ENCODE measurements around the gene RGL3. TPM values are rescaled to one million over a fixed set of nuclear protein-coding genes. Genes with fewer than 3 reads are reported as not detected.
A peak's percentile ranks its signal among the peaks of the same experiment; 100 is the strongest.
"Not testable (repeated sequence)": the region's sequence is repeated elsewhere in the genome, so short reads cannot be mapped to it uniquely, and the experiment has no call there.

The RGL3 gene
- total RNA-seq, 1 donor from 2014 or later = 63.2 TPM

GRCh38 chr19:11461453-11461852 is 42.3 kb upstream of the RGL3 start:
- H3K4me1 ChIP-seq = no peaks in the 10 kb centered on the region
- H3K4me3 ChIP-seq = no peak overlapping the region
- intact Hi-C loops (cut with DNase I) = no loop called here
- H3K27me3 ChIP-seq = no peaks in the 10 kb centered on the region
- no peak for TF ChIP-seq CTCF (IDR thresholded peaks at IDR 0.05)
- H3K27ac ChIP-seq = no peak overlapping the region
- H3K36me3 ChIP-seq = no peaks in the 10 kb centered on the region
- DNase-seq (ENCODE audit: low spot score in 2 of 2) = no peak
- no peaks in the 10 kb centered on the region for H3K9me3 ChIP-seq

- DNase-seq (ENCODE audit: low spot score in 2 of 2) = no peak
- TF ChIP-seq CTCF (IDR thresholded peaks at IDR 0.05) = peak in 1 of 3 experiments; percentile 8
- no peak overlapping the region for H3K4me3 ChIP-seq
- no peaks in the 10 kb centered on the region for H3K36me3 ChIP-seq
- no peaks in the 10 kb centered on the region for H3K4me1 ChIP-seq
- H3K27ac ChIP-seq = no peak overlapping the region
- no peaks in the 10 kb centered on the region for H3K9me3 ChIP-seq
- intact Hi-C loops (cut with DNase I) = no loop called here
- H3K27me3 ChIP-seq = no peaks in the 10 kb centered on the region
These were observed 41.1 kb upstream of the RGL3 start for GRCh38 chr19:11460207-11460606.

- H3K27me3 ChIP-seq; H3K4me1 ChIP-seq; DNase-seq (ENCODE audit: low spot score in 2 of 2); H3K36me3 ChIP-seq; intact Hi-C loops (cut with DNase I); H3K9me3 ChIP-seq; H3K4me3 ChIP-seq; H3K27ac ChIP-seq: not testable (repeated sequence)
These were observed 39.8 kb upstream of the RGL3 start for GRCh38 chr19:11458912-11459311.

DNA sequence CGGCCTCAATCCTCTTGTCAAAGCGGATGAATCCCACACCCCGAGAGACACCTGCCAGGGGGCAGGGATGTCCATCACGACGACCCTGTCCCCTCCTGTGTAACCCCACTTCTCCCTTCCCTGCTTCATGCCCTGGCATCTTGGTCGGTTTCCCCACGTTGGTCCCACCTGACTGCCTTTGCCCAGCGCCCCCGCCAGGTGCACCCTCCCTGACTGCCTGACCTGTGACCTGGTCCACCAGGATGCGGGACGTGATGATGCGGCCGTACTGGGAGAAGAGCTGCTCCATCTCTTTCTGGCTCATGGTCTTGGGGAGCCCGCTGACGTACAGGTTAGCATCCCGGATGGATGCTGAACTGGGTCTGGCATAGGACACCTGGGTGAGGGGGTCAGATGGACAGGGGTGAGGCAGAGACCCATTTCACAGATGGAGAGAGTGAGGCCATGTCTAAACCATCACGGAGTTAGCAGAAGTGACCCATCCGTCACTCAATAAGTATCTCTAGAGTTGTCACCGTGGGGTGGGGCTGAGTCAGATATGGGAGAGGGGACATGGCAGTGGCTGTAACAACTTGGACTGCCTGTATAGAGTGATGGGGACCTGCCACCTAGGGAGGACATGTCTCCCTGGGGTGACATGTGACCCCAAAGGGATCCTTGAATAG is 39.3 kb upstream of the RGL3 start:
- Histone ChIP-seq H3K27me3 (no peaks in the 10 kb centered on the region), H3K4me3 (no peak overlapping the region), H3K27ac (no peak overlapping the region), H3K4me1 (no peaks in the 10 kb centered on the region), H3K9me3 (no peaks in the 10 kb centered on the region), H3K36me3 (no peaks in the 10 kb centered on the region)
- no peak for DNase-seq (ENCODE audit: low spot score in 2 of 2)
- TF ChIP-seq CTCF (IDR thresholded peaks at IDR 0.05) = no peak
- intact Hi-C loops (cut with DNase I) = no loop called here

GRCh38 chr19:11457831-11458230 is 38.7 kb upstream of the RGL3 start:
- intact Hi-C loops (cut with DNase I) = no loop called here
- no peak overlapping the region for H3K27ac ChIP-seq
- TF ChIP-seq CTCF (IDR thresholded peaks at IDR 0.05) = no peak
- no peak overlapping the region for H3K4me3 ChIP-seq
- no peaks in the 10 kb centered on the region for H3K9me3 ChIP-seq
- H3K27me3 ChIP-seq = no peaks in the 10 kb centered on the region
- DNase-seq (ENCODE audit: low spot score in 2 of 2) = no peak
- H3K36me3 ChIP-seq = no peaks in the 10 kb centered on the region
- no peaks in the 10 kb centered on the region for H3K4me1 ChIP-seq

- H3K4me3 ChIP-seq = no peak overlapping the region
- intact Hi-C loops (cut with DNase I) = no loop called here
- no peak for DNase-seq (ENCODE audit: low spot score in 2 of 2)
- no peaks in the 10 kb centered on the region for H3K27me3 ChIP-seq
- no peaks in the 10 kb centered on the region for H3K36me3 ChIP-seq
- no peak overlapping the region for H3K27ac ChIP-seq
- TF ChIP-seq CTCF (IDR thresholded peaks at IDR 0.05) = no peak
- H3K9me3 ChIP-seq = no peaks in the 10 kb centered on the region
- H3K4me1 ChIP-seq = no peaks in the 10 kb centered on the region
These were observed 38.0 kb upstream of the RGL3 start for GRCh38 chr19:11457115-11457514.

All from ascending aorta (tissue), 2 donors.